Activated effector memory CD4-positive, alpha-beta T cell treated with Interleukin-2 at 50 U/mL for 16 hours (primary cell): Measurements from ENCODE around the gene SIVA1.

Experiments used
- DNase-seq: peaks from one replicate; pipeline ENCODE4 v3.0.0-alpha.2; 2020

SIVA1 gene

GRCh38 chr14:104771918-104772706, 19.2 kb downstream of the SIVA1 start:
- DNase-seq, result no peak

GRCh38 chr14:104772707-104773504, 20.0 kb downstream of the SIVA1 start:
- DNase-seq, result no peak

GRCh38 chr14:104773505-104774452, 20.8 kb downstream of the SIVA1 start:
- DNase-seq, result no peak

GRCh38 chr14:104774453-104775072, 21.6 kb downstream of the SIVA1 start:
- no peak for DNase-seq

GRCh38 chr14:104775073-104775489, 22.1 kb downstream of the SIVA1 start:
- DNase-seq, result no peak

- no peak for DNase-seq
These were observed 23.5 kb downstream of the SIVA1 start for GRCh38 chr14:104776481-104776880.

GRCh38 chr14:104776961-104777807, 24.2 kb downstream of the SIVA1 start:
- DNase-seq, result no peak

- DNase-seq, result no peak
These were observed 24.9 kb downstream of the SIVA1 start for GRCh38 chr14:104777808-104778249.

GRCh38 chr14:104778694-104779331, 25.9 kb downstream of the SIVA1 start:
- no peak for DNase-seq

GRCh38 chr14:104779776-104780512, 27.0 kb downstream of the SIVA1 start:
- DNase-seq, result no peak

GRCh38 chr14:104780513-104781030, 27.6 kb downstream of the SIVA1 start:
- DNase-seq, result no peak

- no peak for DNase-seq
These were observed 28.5 kb downstream of the SIVA1 start for GRCh38 chr14:104781271-104782077.

- no peak for DNase-seq
These were observed 29.3 kb downstream of the SIVA1 start for GRCh38 chr14:104782086-104782807.

GRCh38 chr14:104782808-104783139, 29.8 kb downstream of the SIVA1 start:
- DNase-seq, result no peak

GRCh38 chr14:104783484-104784217, 30.7 kb downstream of the SIVA1 start:
- no peak for DNase-seq

- no peak for DNase-seq
These were observed 31.2 kb downstream of the SIVA1 start for GRCh38 chr14:104784218-104784568.

GRCh38 chr14:104784846-104785707, 32.1 kb downstream of the SIVA1 start:
- DNase-seq, result no peak
